NCI-H446 treated with DMSO at 0.1 percent for 48 hours (cell line): Measurements from ENCODE around the gene PUM2.

Experiments
- DNase-seq: peaks from one replicate; lab custom pipeline; 2025; lab: John Stamatoyannopoulos, UW

Gene PUM2

DNA sequence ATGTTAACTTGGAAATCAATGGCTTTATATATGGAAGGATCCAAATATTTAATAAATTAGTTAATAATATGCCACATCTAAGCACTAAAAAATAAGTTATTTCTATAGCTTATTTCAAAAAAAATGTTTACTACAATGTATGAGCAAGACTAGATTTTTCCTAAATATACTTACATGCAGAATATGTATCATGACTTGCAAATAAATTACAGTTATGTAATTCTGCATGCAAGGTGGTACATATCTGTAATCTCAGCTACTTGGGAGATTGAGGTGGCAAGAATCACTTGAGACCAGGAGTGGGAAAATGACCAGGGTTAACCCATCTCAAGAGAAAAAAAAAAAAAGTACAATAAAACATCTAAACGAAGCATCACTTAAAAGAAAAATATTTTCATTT, 11.6 kb downstream of the PUM2 start:
- DNase-seq, result no peak

DNA sequence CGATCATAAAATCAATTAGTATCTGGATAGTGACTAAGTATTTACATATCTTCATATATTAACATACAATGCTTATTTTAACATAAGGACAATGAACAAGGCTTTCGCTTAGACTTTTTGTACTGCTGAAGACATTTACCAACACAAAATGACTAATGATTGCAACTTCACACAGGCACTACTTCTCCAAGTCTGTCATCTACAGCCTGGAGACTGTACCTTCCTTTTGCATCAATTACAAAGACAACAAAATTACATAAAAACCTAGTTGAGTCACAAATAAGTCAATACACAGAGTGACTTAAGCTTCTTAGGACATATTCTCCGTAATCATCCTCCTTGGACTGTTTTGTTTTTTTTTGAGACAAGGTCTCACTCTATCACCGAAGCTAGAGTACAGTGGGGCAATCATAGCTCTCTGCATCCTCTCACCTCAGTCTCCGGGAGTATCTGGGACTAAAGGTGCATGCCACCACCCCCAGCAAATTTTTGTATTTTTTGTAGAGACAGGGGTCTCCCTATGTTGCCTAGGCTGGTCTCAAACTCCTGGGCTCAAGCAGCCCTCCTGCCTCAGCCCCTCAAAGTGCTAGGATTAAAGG, 15.9 kb downstream of the PUM2 start:
- DNase-seq, result no peak

DNA sequence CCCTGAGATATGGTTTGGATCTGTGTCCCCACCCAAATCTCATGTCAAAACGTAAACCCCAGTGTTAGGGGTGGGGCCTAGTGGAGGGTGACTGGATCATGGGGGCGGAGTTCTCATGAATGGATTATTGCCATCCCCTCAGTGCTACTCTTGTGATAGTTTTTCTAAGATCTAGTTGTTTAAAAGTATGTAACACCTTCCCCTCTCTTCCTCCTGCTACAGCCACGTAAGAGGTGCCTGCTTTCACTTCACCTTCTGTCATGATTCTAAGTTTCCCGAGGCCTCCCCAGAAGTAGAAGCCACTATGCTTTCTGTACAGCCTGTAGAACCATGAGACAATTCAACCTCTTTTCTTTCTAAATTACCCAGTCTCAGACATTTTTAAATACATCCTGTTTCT, 16.9 kb downstream of the PUM2 start:
- no peak for DNase-seq

GRCh38 chr2:20330192-20330591, 20.5 kb downstream of the PUM2 start:
- no peak for DNase-seq

GRCh38 chr2:20327370-20327769, 23.3 kb downstream of the PUM2 start:
- no peak for DNase-seq

GRCh38 chr2:20326163-20326780, 24.4 kb downstream of the PUM2 start:
- peak; percentile 38 for DNase-seq

- DNase-seq, result no peak
These were observed 27.9 kb downstream of the PUM2 start for GRCh38 chr2:20322527-20323300.

DNA sequence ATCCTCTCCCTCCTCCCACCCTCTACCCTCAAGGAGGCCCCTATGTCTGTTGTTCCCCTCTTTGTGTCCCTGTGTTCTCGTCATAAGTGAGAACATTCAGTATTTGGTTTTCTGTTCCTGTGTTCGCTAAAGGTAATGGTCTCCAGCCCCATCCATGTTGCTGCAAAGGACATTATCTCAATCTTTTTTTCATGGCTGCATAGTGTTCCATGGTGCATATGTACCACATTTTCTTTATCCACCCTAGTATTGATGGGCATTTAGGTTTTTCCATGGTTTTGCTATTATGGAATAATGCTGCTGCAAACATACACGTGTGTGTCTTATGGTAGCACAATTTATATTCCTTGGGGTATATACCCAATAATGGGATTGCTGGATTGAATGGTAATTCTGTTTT, 33.0 kb downstream of the PUM2 start:
- no peak for DNase-seq

- DNase-seq, result no peak
These were observed 33.4 kb downstream of the PUM2 start for GRCh38 chr2:20317197-20317596.

DNA sequence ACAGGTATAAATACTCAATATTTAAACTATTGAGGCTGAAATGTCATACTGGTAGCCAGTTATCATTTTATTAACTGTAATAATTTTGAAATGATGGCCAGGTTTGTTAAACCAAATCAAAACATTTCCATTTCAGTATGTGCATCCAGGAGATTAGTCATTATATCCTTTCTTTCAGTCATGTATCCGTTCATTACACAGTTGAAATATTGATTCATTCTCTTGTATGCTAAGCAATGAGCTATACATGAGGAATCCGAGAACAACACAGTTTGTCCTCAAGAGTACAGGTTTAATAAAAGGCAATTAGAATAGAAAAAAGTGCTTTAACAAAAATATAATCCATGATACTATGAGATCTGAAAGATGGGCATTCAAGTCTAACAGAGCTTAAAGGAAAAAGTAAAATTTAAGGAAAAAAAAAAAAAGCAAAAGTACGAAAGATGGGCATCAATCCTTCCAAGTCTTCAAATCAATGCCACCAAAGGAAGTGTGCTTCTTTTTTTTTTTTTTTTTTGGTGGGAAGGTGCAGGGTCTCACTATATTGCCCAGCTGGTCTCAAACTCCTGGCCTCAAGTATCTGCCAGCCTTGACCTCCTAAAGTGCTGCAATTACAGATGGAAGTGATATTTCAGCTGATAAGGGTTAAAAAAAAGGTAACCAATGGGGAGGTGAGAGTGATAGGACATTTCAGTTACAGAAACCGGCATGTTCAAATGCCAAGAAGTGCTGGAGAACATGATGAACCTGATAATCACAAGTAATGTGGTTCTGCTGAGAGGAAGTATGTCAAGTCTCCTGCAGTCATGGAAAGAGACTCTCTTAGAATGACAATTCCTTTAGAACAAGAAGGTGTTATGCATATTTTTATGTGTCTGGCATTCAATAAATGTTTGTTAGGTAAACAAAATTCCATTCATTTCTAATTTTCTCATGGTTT, 35.8 kb downstream of the PUM2 start:
- no peak for DNase-seq

DNA sequence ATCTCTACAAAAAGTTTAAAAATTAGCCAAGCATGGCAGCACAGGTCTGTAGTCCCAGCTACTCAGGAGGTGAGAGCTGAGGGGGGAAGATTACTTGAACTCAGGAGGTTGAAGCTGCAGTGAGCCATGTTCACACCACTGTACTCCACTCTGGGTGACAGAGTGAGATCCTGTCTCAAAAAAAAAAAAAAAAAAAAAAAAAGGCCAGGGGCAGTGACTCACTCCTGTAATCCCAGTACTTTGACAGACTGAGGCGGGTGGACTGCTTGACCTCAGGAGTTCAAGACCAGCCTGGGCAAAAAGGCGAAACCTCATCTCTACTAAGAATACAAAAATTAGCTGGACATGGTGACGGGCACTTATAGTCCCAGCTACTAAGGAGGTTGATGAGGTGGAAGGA, 37.0 kb downstream of the PUM2 start:
- no peak for DNase-seq

- no peak for DNase-seq
These were observed 41.6 kb downstream of the PUM2 start for GRCh38 chr2:20309001-20309400.

- no peak for DNase-seq
These were observed 43.3 kb downstream of the PUM2 start for GRCh38 chr2:20307311-20307710.

DNA sequence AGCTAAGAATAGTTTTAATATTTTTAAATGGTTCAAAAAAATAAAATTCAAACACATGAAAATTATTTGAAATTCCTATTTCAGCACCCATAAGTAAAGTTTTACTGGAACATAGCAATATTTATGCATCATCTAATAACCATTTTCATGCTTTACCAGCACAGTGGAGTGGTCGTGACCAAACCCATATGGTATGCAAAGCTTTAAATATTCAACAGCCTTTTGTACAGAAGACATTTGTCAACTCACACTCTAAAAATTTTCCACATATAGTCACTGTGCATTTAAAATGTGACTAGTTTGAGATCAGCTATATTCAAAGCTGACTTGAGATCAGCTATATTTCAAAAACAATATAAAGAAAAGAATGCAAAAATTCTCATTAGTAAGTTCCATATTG, 46.2 kb downstream of the PUM2 start:
- DNase-seq, result no peak

- no peak for DNase-seq
These were observed 46.7 kb downstream of the PUM2 start for GRCh38 chr2:20303966-20304365.

- no peak for DNase-seq
These were observed 48.6 kb downstream of the PUM2 start for GRCh38 chr2:20302019-20302418.

DNA sequence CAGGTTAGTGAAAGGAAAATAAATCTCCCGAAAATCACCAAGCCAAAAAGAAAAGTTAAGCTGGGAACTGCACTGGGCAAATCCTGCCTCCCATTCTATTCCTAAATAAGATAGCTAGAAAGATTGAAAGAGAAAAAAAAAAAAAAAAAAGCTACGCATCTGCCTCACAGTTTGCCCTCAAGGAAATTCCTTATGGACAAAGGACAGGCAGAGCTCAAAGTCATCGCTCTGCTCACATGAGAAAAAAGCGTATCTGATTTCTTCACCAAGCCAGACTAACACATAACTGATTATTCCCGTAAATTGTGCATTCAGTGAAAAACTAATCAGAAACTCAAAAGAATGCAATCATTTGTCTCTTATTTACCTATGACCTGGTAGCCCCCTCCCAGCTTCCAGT, 50.0 kb downstream of the PUM2 start:
- DNase-seq, result no peak

GRCh38 chr2:20299113-20299512, 51.5 kb downstream of the PUM2 start:
- DNase-seq, result no peak

DNA sequence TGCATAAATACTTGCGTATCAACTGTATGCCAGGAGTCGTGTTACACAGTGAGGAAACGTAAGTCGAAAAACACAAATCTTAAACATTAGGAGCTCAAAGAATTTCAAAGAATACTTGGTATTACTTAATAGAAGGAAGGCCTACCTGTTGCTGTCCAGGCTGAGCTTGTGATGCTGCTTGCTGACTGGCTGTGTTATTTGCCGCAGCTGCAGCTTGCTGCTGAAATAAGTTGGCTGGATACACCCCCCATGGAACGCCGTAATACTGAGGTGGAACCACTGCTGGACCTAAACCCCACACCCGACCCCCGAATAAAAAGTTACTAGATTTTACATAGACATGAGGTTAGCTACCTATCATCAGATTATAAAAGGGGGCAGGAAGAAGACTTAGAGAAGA, 56.4 kb downstream of the PUM2 start:
- no peak for DNase-seq

DNA sequence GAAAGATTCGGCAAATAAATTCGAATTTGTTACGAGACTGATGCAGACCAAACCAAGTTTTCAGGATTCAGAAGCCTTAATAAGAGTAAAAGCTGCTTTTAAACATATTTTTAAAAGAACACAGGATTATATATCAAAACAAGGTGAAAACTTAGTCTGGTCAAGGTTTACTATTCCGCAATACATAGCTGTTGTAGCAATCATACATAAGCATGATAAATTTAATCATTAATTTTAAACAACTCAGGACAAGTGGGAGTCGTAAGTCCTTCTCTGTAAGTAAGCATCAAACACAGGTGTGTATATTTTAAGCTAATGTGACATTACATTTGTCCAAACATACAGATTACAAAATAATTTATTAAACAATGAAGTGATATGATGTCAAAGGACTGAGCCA, 57.7 kb downstream of the PUM2 start:
- DNase-seq, result no peak

GRCh38 chr2:20291846-20292408, 58.7 kb downstream of the PUM2 start:
- DNase-seq, result no peak

- peak; percentile 48 for DNase-seq
These were observed 59.5 kb downstream of the PUM2 start for GRCh38 chr2:20291106-20291564.
